Hepatic stellate cell (primary cell): ENCODE results near the gene KANSL1L.

Experiments
- DNase-seq: peaks from one replicate; pipeline ENCODE4 v3.0.0; 2011; ENCODE audit warnings: low spot score

Gene KANSL1L

GRCh38 chr2:210063306-210063705 is 107.9 kb downstream of the KANSL1L start:
- no peak for DNase-seq

GRCh38 chr2:210055825-210056224 is 115.4 kb downstream of the KANSL1L start:
- DNase-seq: no peak

- no peak for DNase-seq
Measured at GRCh38 chr2:210054696-210055095, 116.5 kb downstream of the KANSL1L start.

- DNase-seq: no peak
Measured at GRCh38 chr2:210050885-210051284, 120.3 kb downstream of the KANSL1L start.

- no peak for DNase-seq
Measured at GRCh38 chr2:210049831-210050230, 121.4 kb downstream of the KANSL1L start.

GRCh38 chr2:210046851-210047500 is 124.2 kb downstream of the KANSL1L start:
- DNase-seq: no peak

- no peak for DNase-seq
Measured at GRCh38 chr2:210038078-210038477, 133.1 kb downstream of the KANSL1L start.

- DNase-seq: no peak
Measured at GRCh38 chr2:210035679-210036078, 135.5 kb downstream of the KANSL1L start.

GRCh38 chr2:210034087-210034683 is 137.0 kb downstream of the KANSL1L start:
- no peak for DNase-seq

- DNase-seq: no peak
Measured at GRCh38 chr2:210028178-210028577, 143.0 kb downstream of the KANSL1L start.

- DNase-seq: no peak
Measured at GRCh38 chr2:210027608-210028007, 143.6 kb downstream of the KANSL1L start.

GRCh38 chr2:210022824-210023223 is 148.4 kb downstream of the KANSL1L start:
- DNase-seq: no peak

- no peak for DNase-seq
Measured at GRCh38 chr2:210020138-210020537, 151.1 kb downstream of the KANSL1L start.

GRCh38 chr2:210009896-210010295 is 161.3 kb downstream of the KANSL1L start:
- no peak for DNase-seq

GRCh38 chr2:210009126-210009525 is 162.1 kb downstream of the KANSL1L start:
- no peak for DNase-seq

GRCh38 chr2:210007895-210008294 is 163.3 kb downstream of the KANSL1L start:
- no peak for DNase-seq

GRCh38 chr2:210004881-210005280 is 166.3 kb downstream of the KANSL1L start:
- no peak for DNase-seq

GRCh38 chr2:210003359-210003758 is 167.8 kb downstream of the KANSL1L start:
- DNase-seq: no peak

GRCh38 chr2:210002158-210003157 is 168.8 kb downstream of the KANSL1L start, which contains the start of gene RPE:
TSS of gene RPE (plus strand) at chr2:210002638. CDS start at chr2:210002662, 24 bp downstream.
- DNase-seq: peak; percentile 90

- DNase-seq: no peak
Measured at GRCh38 chr2:210000464-210001324, 170.5 kb downstream of the KANSL1L start.

- no peak for DNase-seq
Measured at GRCh38 chr2:209998596-209998995, 172.6 kb downstream of the KANSL1L start.

GRCh38 chr2:209993968-209994367 is 177.2 kb downstream of the KANSL1L start:
- DNase-seq: no peak
